Cardiac muscle cell (in vitro differentiated cells and primary cell): ENCODE measurements around the gene COPA. TPM values are rescaled to one million over a fixed set of nuclear protein-coding genes. Genes with fewer than 3 reads are reported as not detected.

ENCODE experiments used
- DNase-seq, 2 donors: peaks; one replicate each; pipeline versions ENCODE4 v3.0.0 to v3.0.0-alpha.2; 2010 to 2017; ENCODE audit warnings: low read depth in 1 of 2, low spot score in 1 of 2
- H3K27ac ChIP-seq: fragments of 200-600 bp; sonication (generic); 2 replicates; pipeline ENCODE4 v1.5.1; 2016
- H3K27me3 ChIP-seq: fragments of 200-600 bp; sonication (generic); 2 replicates; pipeline ENCODE4 v1.6.0; 2016; ENCODE audit warnings: control low read depth
- H3K36me3 ChIP-seq: fragments of 200-600 bp; sonication (generic); 2 replicates; pipeline ENCODE4 v1.5.1; 2016; ENCODE audit warnings: control low read depth
- H3K4me1 ChIP-seq: fragments of 200-600 bp; sonication (generic); 2 replicates; pipeline ENCODE4 v1.8.1; 2017; ENCODE audit warnings: low read depth, mild to moderate bottlenecking, mixed run types
- H3K4me3 ChIP-seq: fragments of 200-600 bp; sonication (generic); 2 replicates; pipeline ENCODE4 v1.5.1; 2016; ENCODE audit warnings: mild to moderate bottlenecking
- H3K9me3 ChIP-seq: fragments of 200-600 bp; sonication (generic); 2 replicates; pipeline ENCODE4 v1.5.1; 2017; ENCODE audit warnings: low read depth, mild to moderate bottlenecking, control low read depth
- polyA plus RNA-seq: library from polyadenylated mRNA; unstranded; fragments of >200 nt; fragmentation: Nextera tagmentation; extraction: Ambion mirVana; gene quantifications from 2 replicates; pipeline ENCODE4 v1.2.1, GENCODE V29; 2016
- total RNA-seq: library from RNA; depleted of rRNA; stranded (reverse); fragments of >200 nt; gene quantifications from 2 replicates; pipeline ENCODE4 v1.2.3, GENCODE V29; 2016
- TF ChIP-seq, protein P1 (sequence below): IDR thresholded peaks from 2 replicates; pipeline ENCODE4 v1.5.1; 2012; ENCODE audit warnings: low read depth, mild to moderate bottlenecking, low read length

COPA gene
- total and polyA plus RNA-seq, 2 experiments from 2014 or later: 129 to 139 TPM

DNA sequence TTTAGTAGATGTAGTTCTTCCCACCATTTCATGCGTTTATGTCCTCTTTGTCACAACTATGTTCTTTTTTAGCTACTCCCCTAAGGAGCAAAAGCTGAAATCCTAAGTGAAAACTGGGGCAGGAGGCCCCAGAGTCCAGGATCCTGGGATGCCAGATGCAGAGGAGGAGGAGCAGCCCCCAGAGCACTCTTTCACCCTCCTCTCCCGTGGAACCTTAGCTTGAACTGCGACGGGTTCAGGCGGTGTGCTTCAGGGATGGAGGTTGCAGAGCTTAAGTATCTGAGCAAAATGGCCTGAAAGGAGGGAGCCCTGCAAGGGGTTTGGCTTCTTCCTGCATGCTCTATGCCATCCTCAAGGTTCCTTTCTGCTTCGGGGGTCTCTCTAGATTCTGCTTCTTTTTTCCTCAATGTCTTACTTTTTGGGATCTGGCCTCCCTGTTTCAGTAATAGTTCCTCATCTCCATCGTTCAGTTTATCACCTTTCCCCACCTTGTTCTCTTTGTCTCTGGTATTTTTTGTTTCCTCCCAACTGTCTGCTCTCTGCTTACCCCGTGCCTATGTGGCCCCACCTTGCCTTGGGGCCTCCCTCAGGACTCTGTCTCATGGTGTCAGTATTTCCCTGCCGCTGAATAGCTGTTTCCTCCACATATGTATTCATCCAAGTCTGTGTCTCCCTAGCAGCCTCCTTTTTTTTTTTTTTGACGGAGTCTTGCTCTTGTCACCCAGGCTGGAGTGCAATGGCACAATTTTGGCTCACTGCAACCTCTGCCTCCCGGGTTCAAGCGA is 21.1 kb upstream of the COPA start:
- Histone ChIP-seq H3K4me3 (no peak overlapping the region), H3K36me3 (no peaks in the 10 kb centered on the region), H3K27ac (no peak overlapping the region), H3K27me3 (no peaks in the 10 kb centered on the region), H3K4me1 (peaks cover 16% of the 10 kb centered on the region), H3K9me3 (no peaks in the 10 kb centered on the region)
- TF ChIP-seq, protein P1, sequence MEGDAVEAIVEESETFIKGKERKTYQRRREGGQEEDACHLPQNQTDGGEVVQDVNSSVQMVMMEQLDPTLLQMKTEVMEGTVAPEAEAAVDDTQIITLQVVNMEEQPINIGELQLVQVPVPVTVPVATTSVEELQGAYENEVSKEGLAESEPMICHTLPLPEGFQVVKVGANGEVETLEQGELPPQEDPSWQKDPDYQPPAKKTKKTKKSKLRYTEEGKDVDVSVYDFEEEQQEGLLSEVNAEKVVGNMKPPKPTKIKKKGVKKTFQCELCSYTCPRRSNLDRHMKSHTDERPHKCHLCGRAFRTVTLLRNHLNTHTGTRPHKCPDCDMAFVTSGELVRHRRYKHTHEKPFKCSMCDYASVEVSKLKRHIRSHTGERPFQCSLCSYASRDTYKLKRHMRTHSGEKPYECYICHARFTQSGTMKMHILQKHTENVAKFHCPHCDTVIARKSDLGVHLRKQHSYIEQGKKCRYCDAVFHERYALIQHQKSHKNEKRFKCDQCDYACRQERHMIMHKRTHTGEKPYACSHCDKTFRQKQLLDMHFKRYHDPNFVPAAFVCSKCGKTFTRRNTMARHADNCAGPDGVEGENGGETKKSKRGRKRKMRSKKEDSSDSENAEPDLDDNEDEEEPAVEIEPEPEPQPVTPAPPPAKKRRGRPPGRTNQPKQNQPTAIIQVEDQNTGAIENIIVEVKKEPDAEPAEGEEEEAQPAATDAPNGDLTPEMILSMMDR: no peak
- no peak for DNase-seq

DNA sequence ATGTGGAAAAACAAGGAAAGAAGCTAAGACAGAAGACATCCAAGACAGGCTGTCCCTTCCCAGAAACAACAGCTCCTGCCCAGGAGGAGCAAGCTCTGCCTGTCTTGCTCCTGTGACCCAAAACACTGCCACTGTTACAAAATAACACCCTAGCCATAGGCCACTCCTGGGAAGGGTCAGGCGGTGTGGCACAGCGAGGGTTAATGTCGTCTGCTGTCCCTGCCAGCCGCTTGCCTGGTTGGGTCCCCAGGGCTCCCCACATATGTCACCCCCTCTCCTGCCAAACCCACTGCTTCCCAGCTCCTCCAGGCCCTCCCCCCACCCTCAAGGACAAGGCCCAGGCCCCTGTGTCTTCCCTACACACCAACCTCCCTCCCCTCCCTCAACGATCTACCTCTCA is 20.0 kb upstream of the COPA start:
- no peak for DNase-seq

DNA sequence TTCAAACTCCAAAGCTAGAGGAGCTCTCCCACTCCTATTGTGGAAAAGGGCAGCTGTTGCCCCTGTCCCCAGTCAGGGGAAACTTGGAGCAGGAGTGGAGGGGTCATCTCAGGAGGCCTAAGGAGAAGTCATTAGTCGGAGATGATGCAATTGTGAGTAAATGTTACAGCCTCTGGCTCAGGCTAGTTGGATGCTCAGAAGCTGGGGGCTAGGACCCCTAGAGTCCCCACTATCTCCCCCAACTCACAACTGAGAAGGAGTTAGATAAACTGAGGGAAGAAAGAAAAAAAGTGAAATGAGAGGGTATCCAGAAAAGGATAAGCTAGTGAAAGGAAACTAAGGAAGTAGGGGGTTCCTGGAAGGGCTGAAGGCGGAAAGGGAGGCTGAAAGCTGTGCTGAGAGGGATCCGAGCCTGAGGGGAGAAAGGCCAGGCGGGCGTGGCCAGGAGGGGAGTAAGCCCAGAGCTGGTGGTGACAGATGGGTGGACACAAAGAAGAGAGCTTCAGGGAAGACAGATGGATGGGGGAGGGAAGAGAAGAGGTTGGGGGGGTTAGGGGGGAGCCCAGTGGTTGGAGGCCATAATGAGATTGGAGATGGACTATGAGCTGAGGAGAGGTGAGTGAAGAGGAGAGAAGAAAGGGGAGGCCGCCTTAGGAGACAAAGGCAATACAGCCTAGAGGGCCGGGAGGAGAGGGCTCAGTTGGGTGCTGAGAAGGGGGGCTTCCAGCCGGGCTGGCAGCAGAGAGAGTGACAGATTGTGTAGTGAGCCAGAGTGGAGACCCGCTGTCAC is 19.3 kb upstream of the COPA start:
- no peaks in the 10 kb centered on the region for H3K9me3 ChIP-seq
- peak overlapping the region; percentile 67 for H3K27ac ChIP-seq
- no peaks in the 10 kb centered on the region for H3K27me3 ChIP-seq
- TF ChIP-seq, protein P1: no peak
- peak; percentile 28 to 39 for DNase-seq
- peaks cover 16% of the 10 kb centered on the region for H3K4me1 ChIP-seq
- no peak overlapping the region for H3K4me3 ChIP-seq
- no peaks in the 10 kb centered on the region for H3K36me3 ChIP-seq

More for the DNA sequence above, 20.0 kb upstream of the COPA start:
- Histone ChIP-seq H3K27ac (peak overlapping the region; percentile 67), H3K36me3 (no peaks in the 10 kb centered on the region), H3K27me3 (no peaks in the 10 kb centered on the region), H3K4me3 (no peak overlapping the region), H3K4me1 (peaks cover 16% of the 10 kb centered on the region), H3K9me3 (no peaks in the 10 kb centered on the region)
- TF ChIP-seq, protein P1: no peak

DNA sequence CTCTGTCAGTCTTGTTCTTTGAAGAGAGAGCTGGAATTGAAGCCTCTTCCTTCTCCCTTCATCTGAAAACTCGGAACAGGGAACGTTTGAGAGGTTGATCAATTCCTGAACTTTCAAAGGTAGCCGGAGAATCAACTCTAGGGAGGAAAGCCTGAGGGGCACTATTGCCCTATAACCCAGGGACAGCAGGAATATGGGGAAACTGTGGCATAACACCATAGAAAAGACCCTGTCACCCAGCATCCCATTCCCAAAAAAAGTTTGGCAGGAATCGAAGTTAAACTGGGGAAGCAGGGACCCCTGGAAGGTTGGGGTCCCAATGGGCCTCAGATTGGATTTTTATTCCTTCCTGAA is 18.7 kb upstream of the COPA start:
- peaks cover 16% of the 10 kb centered on the region for H3K4me1 ChIP-seq
- H3K36me3 ChIP-seq: peaks cover 1% of the 10 kb centered on the region
- TF ChIP-seq, protein P1: no peak
- peak overlapping the region; percentile 67 for H3K27ac ChIP-seq
- H3K9me3 ChIP-seq: no peaks in the 10 kb centered on the region
- no peak overlapping the region for H3K4me3 ChIP-seq
- DNase-seq: no peak
- H3K27me3 ChIP-seq: no peaks in the 10 kb centered on the region

DNA sequence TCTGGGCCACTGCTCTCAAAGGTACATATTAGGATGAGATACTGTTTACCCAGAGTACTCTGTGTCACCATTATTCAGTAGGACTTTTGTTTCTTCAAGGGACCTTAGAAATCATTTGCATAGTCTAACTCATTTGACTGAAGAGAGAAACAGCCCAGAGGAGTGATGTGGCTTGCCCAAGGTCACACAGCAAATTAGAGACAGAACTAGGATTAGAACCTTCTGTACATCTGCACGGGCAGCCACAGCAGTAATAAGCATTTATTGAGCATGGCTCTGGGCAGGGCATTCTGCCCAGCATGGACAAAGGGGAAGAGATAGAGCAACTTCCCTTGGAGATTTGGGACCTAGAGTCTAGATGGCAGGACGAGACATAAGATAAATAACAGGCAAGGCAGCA is 18.1 kb upstream of the COPA start:
- DNase-seq: no peak
- peaks cover 16% of the 10 kb centered on the region for H3K4me1 ChIP-seq
- H3K27ac ChIP-seq: peak overlapping the region; percentile 67
- H3K27me3 ChIP-seq: no peaks in the 10 kb centered on the region
- H3K4me3 ChIP-seq: no peak overlapping the region
- H3K36me3 ChIP-seq: peaks cover 6% of the 10 kb centered on the region
- H3K9me3 ChIP-seq: no peaks in the 10 kb centered on the region
- TF ChIP-seq, protein P1: no peak
